HepG2 (cell line): ENCODE results near the gene RPS25. TPM values are rescaled to one million over a fixed set of nuclear protein-coding genes. Genes with fewer than 3 reads are reported as not detected.
A peak's percentile ranks its signal among the peaks of the same experiment; 100 is the strongest.

Experiments
- AHR ChIP-seq: IDR thresholded peaks from 2 replicates; pipeline ENCODE4 v1.6.1; 2018; ENCODE audit warnings: missing genetic modification reagents, missing compliant biosample characterization
- ERF ChIP-seq: IDR thresholded peaks from 2 replicates; pipeline ENCODE4 v1.6.1; 2018; ENCODE audit warnings: missing biosample characterization, missing genetic modification reagents
- KLF6 ChIP-seq: IDR thresholded peaks from 2 replicates; pipeline ENCODE4 v1.8.0; 2016; ENCODE audit warnings: missing biosample characterization, missing genetic modification reagents
- MIER3 ChIP-seq: IDR thresholded peaks from 2 replicates; pipeline ENCODE4 v1.6.1; 2016; ENCODE audit warnings: missing compliant biosample characterization, borderline replicate concordance
- SMYD3 ChIP-seq: sonication (generic); formaldehyde crosslinking; IDR thresholded peaks from 2 replicates; pipeline ENCODE4 v1.8.1; 2023; ENCODE audit warnings: mild to moderate bottlenecking, missing genetic modification reagents
- ZFY ChIP-seq: sonication (generic); formaldehyde crosslinking; IDR thresholded peaks from 2 replicates; pipeline ENCODE4 v1.4.0; 2020; ENCODE audit warnings: missing genetic modification reagents
- ZIK1 ChIP-seq: sonication (generic); formaldehyde crosslinking; IDR thresholded peaks from 2 replicates; pipeline ENCODE4 v1.5.0; 2020; ENCODE audit warnings: mild to moderate bottlenecking, low read depth, missing genetic modification reagents, borderline replicate concordance
- polyA plus RNA-seq, 8 experiments: library from polyadenylated mRNA; depleted of rRNA in 3 of 8; stranded (reverse) in 7 of 8; unstranded in 1 of 8; fragments of >200 nt; fragmentation: Illumina TruSeq in 4 of 8; extraction: Trizol in 4 of 8; gene quantifications; 2 replicates each; pipeline versions ENCODE4 v1.2.1 to v1.2.3, GENCODE V29; 2011 to 2016; ENCODE audit warnings: low read depth in 4 of 8, missing spikeins in 1 of 8, mixed read lengths in 1 of 8; ENCODE audit not compliant: insufficient read depth in 1 of 8
- total RNA-seq, 5 experiments: library from RNA; depleted of rRNA; stranded (reverse); fragments of >200 nt; fragmentation: Illumina TruSeq; extraction: Trizol; gene quantifications; 2 replicates each; pipeline ENCODE4 v1.2.3, GENCODE V29; 2016; ENCODE audit warnings: low read depth in 1 of 5
- TF ChIP-seq, protein P1 (sequence below): sonication (generic); formaldehyde crosslinking; IDR thresholded peaks from 2 replicates; pipeline ENCODE4 v1.8.0; 2022; ENCODE audit warnings: missing genetic modification reagents, mild to moderate bottlenecking, inconsistent platforms, borderline replicate concordance
- TF ChIP-seq, protein P2 (sequence below): sonication (generic); formaldehyde crosslinking; IDR thresholded peaks from 2 replicates; pipeline ENCODE4 v1.5.1; 2020; ENCODE audit warnings: mild to moderate bottlenecking, missing genetic modification reagents, moderate library complexity
- TF ChIP-seq, protein P3 (sequence below): sonication (generic); formaldehyde crosslinking; IDR thresholded peaks from 2 replicates; pipeline ENCODE4 v1.4.0; 2020; ENCODE audit warnings: mild to moderate bottlenecking, missing genetic modification reagents
- TF ChIP-seq, protein P4 (sequence below): sonication (generic); formaldehyde crosslinking; IDR thresholded peaks from 2 replicates; pipeline ENCODE4 v1.4.0; 2020; ENCODE audit warnings: mild to moderate bottlenecking, missing genetic modification reagents
- TF ChIP-seq, protein P5 (sequence below): sonication (generic); formaldehyde crosslinking; IDR thresholded peaks from 2 replicates; pipeline ENCODE4 v1.8.0; 2022; ENCODE audit warnings: mild to moderate bottlenecking, missing genetic modification reagents, borderline replicate concordance
- TF ChIP-seq, protein P6 (sequence below): sonication (generic); formaldehyde crosslinking; IDR thresholded peaks from 2 replicates; pipeline ENCODE4 v1.8.1; 2022; ENCODE audit warnings: mild to moderate bottlenecking, missing genetic modification reagents

RPS25 gene
- total and polyA plus RNA-seq, 2 of the 13 experiments (the other 11 are each of a cell fraction or from before 2014, with no cell fraction given) = 839 to 1,415 TPM

DNA sequence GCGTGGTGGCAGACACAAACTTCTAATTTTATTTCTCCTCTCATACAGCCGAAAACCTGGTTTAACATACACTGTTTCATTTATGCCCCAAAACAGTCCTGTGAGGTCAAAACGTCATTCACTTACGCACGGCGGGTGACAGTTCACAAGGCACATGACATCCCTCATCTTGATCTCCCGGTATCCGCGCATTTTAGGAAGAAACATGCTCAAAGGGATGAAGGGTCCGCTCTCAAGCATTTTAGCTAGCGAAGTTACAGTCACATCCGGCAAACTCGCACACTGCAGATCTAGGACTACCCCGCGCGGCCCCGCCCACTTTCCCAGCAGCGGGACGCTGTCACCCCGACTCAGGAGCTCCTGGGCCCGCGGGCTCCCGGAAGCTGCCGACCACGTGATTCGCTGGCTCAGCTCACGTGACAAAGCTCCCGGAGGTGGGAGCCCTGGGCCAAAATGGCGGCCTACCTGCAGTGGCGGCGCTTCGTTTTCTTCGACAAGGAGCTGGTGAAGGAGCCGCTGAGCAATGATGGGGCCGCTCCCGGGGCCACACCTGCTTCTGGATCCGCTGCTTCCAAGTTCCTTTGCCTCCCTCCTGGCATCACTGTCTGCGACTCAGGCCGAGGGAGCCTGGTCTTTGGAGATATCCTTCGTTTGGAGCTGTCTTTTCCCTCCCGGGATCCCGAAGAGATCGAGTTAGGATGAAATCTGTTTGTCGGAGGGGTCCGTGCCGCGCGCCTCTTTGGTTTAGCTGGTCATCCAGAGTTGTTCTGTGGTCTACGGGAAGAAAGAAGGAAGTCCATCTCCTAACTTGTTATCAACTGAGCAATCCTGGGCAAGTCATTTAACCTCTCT lies 49.5 kb upstream of the RPS25 start, which contains the start of gene VPS11 (continued):
- TF ChIP-seq, protein P1, sequence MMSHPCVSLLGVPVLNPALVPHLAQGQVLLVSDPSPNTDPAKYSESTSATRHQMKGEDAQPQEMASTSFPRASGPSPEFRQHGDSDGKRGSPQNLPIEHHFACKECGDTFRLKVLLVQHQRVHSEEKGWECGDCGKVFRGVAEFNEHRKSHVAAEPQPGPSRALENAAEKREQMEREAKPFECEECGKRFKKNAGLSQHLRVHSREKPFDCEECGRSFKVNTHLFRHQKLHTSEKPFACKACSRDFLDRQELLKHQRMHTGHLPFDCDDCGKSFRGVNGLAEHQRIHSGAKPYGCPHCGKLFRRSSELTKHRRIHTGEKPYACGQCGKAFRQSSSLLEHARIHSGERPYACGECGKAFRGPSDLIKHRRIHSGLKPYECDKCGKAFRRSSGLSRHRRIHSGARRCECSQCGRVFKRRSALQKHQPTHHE (CRISPR knock-in tag) = no peak
- TF ChIP-seq MIER3 (CRISPR knock-in tag) (peak; percentile 85; the same call in 1 of the 2 replicates), ERF (CRISPR knock-in tag) (peak; percentile 94), ZIK1 (peak; percentile 48), SMYD3 (0 out of 2 replicates have a peak, but pooled peaks have one; percentile 43), AHR (CRISPR knock-in tag) (peak; percentile 84; the same call in 1 of the 2 replicates), ZFY (peak; percentile 62; the same call in 1 of the 2 replicates), KLF6 (CRISPR knock-in tag) (peak; percentile 65; the same call in 1 of the 2 replicates)
- TF ChIP-seq, protein P2, sequence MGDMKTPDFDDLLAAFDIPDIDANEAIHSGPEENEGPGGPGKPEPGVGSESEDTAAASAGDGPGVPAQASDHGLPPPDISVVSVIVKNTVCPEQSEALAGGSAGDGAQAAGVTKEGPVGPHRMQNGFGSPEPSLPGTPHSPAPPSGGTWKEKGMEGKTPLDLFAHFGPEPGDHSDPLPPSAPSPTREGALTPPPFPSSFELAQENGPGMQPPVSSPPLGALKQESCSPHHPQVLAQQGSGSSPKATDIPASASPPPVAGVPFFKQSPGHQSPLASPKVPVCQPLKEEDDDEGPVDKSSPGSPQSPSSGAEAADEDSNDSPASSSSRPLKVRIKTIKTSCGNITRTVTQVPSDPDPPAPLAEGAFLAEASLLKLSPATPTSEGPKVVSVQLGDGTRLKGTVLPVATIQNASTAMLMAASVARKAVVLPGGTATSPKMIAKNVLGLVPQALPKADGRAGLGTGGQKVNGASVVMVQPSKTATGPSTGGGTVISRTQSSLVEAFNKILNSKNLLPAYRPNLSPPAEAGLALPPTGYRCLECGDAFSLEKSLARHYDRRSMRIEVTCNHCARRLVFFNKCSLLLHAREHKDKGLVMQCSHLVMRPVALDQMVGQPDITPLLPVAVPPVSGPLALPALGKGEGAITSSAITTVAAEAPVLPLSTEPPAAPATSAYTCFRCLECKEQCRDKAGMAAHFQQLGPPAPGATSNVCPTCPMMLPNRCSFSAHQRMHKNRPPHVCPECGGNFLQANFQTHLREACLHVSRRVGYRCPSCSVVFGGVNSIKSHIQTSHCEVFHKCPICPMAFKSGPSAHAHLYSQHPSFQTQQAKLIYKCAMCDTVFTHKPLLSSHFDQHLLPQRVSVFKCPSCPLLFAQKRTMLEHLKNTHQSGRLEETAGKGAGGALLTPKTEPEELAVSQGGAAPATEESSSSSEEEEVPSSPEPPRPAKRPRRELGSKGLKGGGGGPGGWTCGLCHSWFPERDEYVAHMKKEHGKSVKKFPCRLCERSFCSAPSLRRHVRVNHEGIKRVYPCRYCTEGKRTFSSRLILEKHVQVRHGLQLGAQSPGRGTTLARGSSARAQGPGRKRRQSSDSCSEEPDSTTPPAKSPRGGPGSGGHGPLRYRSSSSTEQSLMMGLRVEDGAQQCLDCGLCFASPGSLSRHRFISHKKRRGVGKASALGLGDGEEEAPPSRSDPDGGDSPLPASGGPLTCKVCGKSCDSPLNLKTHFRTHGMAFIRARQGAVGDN (CRISPR knock-in tag) = peak; percentile 88
- TF ChIP-seq, protein P3, sequence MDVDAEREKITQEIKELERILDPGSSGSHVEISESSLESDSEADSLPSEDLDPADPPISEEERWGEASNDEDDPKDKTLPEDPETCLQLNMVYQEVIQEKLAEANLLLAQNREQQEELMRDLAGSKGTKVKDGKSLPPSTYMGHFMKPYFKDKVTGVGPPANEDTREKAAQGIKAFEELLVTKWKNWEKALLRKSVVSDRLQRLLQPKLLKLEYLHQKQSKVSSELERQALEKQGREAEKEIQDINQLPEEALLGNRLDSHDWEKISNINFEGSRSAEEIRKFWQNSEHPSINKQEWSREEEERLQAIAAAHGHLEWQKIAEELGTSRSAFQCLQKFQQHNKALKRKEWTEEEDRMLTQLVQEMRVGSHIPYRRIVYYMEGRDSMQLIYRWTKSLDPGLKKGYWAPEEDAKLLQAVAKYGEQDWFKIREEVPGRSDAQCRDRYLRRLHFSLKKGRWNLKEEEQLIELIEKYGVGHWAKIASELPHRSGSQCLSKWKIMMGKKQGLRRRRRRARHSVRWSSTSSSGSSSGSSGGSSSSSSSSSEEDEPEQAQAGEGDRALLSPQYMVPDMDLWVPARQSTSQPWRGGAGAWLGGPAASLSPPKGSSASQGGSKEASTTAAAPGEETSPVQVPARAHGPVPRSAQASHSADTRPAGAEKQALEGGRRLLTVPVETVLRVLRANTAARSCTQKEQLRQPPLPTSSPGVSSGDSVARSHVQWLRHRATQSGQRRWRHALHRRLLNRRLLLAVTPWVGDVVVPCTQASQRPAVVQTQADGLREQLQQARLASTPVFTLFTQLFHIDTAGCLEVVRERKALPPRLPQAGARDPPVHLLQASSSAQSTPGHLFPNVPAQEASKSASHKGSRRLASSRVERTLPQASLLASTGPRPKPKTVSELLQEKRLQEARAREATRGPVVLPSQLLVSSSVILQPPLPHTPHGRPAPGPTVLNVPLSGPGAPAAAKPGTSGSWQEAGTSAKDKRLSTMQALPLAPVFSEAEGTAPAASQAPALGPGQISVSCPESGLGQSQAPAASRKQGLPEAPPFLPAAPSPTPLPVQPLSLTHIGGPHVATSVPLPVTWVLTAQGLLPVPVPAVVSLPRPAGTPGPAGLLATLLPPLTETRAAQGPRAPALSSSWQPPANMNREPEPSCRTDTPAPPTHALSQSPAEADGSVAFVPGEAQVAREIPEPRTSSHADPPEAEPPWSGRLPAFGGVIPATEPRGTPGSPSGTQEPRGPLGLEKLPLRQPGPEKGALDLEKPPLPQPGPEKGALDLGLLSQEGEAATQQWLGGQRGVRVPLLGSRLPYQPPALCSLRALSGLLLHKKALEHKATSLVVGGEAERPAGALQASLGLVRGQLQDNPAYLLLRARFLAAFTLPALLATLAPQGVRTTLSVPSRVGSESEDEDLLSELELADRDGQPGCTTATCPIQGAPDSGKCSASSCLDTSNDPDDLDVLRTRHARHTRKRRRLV (CRISPR knock-in tag) = no peak
- TF ChIP-seq, protein P4, sequence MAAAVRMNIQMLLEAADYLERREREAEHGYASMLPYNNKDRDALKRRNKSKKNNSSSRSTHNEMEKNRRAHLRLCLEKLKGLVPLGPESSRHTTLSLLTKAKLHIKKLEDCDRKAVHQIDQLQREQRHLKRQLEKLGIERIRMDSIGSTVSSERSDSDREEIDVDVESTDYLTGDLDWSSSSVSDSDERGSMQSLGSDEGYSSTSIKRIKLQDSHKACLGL = 0 out of 2 replicates have a peak, but pooled peaks have one; percentile 80
- TF ChIP-seq, protein P5, sequence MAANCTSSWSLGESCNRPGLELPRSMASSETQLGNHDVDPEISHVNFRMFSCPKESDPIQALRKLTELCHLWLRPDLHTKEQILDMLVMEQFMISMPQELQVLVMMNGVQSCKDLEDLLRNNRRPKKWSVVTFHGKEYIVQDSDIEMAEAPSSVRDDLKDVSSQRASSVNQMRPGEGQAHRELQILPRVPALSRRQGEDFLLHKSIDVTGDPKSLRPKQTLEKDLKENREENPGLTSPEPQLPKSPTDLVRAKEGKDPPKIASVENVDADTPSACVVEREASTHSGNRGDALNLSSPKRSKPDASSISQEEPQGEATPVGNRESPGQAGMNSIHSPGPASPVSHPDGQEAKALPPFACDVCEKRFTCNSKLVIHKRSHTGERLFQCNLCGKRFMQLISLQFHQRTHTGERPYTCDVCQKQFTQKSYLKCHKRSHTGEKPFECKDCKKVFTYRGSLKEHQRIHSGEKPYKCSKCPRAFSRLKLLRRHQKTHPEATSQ (CRISPR knock-in tag) = 0 out of 2 replicates have a peak, but pooled peaks have one; percentile 53
- TF ChIP-seq, protein P6, sequence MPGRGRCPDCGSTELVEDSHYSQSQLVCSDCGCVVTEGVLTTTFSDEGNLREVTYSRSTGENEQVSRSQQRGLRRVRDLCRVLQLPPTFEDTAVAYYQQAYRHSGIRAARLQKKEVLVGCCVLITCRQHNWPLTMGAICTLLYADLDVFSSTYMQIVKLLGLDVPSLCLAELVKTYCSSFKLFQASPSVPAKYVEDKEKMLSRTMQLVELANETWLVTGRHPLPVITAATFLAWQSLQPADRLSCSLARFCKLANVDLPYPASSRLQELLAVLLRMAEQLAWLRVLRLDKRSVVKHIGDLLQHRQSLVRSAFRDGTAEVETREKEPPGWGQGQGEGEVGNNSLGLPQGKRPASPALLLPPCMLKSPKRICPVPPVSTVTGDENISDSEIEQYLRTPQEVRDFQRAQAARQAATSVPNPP (CRISPR knock-in tag) = peak; percentile 70; the same call in 1 of the 2 replicates
